ENCODE data around the gene HLA-DRA.

GRCh38 chr6:32491700-32492099 lies 52.0 kb downstream of the HLA-DRA start:
- TF ChIP-seq, protein P1, sequence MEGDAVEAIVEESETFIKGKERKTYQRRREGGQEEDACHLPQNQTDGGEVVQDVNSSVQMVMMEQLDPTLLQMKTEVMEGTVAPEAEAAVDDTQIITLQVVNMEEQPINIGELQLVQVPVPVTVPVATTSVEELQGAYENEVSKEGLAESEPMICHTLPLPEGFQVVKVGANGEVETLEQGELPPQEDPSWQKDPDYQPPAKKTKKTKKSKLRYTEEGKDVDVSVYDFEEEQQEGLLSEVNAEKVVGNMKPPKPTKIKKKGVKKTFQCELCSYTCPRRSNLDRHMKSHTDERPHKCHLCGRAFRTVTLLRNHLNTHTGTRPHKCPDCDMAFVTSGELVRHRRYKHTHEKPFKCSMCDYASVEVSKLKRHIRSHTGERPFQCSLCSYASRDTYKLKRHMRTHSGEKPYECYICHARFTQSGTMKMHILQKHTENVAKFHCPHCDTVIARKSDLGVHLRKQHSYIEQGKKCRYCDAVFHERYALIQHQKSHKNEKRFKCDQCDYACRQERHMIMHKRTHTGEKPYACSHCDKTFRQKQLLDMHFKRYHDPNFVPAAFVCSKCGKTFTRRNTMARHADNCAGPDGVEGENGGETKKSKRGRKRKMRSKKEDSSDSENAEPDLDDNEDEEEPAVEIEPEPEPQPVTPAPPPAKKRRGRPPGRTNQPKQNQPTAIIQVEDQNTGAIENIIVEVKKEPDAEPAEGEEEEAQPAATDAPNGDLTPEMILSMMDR (conservative IDR thresholded peaks at IDR 0.05), result no peak
- TF ChIP-seq ZFX (IDR thresholded peaks at IDR 0.05), result no peak

Measured in C4-2B (cell line).